ENCODE data around the gene SEC24D. TPM values are rescaled to one million over a fixed set of nuclear protein-coding genes. Genes with fewer than 3 reads are reported as not detected.

The SEC24D gene
- polyA plus RNA-seq, 1 donor, result 41.3 TPM

GRCh38 chr4:118773429-118773792, 62.5 kb downstream of the SEC24D start:
- no peak for DNase-seq

DNA sequence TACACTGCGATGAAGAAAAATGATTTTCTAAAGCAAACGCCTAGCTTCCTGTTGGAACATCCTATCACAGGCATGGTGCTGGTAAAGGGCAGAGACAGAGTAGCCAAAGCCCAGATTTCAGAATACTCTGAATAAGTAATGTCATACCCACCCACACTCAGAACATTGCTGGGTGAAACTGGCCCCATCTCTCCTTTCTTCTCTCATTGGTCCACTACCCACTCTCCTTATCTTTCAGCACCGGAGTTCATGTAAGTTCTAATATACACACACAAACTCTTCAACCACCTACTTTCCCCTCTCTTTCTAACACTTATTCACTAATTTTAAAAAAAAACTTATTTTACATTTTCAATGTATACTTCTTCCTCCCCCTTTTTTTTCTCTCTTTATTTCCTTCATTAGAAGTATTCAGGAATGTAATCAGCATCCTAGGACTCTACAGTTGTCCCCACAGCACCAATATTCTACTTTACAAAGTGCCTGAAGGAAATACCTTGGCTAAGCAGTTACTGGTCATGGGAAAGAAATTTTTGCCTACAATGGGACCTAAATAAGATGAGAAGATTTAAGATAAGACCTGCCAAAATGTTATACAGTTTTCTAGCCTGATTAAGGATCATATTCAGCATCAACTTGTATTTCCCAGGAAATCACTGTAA, 63.0 kb downstream of the SEC24D start:
- no peak for DNase-seq

- no peak for DNase-seq
These were observed 63.7 kb downstream of the SEC24D start for GRCh38 chr4:118772081-118772766.

GRCh38 chr4:118770741-118771187, 65.2 kb downstream of the SEC24D start:
- DNase-seq, result no peak

GRCh38 chr4:118769161-118769560, 66.8 kb downstream of the SEC24D start:
- DNase-seq, result no peak

DNA sequence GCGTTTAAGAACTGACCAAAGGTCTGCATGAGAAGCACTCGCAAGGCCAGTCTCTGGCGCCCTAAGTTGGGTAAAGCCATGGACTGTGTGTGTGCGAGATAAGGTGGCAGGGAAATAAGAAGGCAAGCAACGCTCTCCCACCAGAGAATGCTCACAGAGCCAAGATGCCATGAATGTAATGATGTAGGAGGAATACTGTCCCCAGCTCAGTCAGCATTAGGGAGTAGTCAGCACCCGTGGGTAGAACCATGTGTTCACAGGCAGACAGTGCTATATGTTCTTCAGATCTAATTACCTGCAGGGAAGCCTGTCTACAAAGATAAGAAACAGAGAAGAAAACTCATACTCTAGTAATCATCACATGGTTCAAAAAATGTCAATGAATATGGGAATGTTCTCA, 68.8 kb downstream of the SEC24D start:
- no peak for DNase-seq

GRCh38 chr4:118765399-118765798, 70.5 kb downstream of the SEC24D start:
- no peak for DNase-seq

GRCh38 chr4:118762730-118763477, 73.0 kb downstream of the SEC24D start:
- DNase-seq, result no peak

- DNase-seq, result no peak
These were observed 73.8 kb downstream of the SEC24D start for GRCh38 chr4:118762155-118762554.

GRCh38 chr4:118761397-118762016, 74.4 kb downstream of the SEC24D start:
- no peak for DNase-seq

- no peak for DNase-seq
These were observed 75.4 kb downstream of the SEC24D start for GRCh38 chr4:118760493-118760892.

DNA sequence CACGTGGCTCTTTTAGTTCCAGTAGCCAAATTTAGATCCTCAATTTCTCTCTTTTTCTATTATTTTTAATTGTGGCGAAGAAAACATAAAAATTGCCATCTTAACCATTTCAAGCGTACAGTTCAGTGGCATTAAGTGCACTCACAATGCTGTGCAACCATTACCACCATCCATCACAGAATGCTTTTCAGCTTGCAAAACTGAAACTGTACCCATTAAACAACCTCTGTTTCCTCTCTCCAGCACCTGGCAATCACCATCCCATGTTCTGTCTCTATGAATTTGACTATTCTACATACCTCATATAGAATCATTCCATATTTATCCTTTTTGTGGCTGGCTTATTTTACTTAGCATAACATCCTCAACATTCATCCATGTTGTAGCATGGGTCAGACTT, 75.8 kb downstream of the SEC24D start:
- DNase-seq, result no peak

GRCh38 chr4:118759481-118759880, 76.4 kb downstream of the SEC24D start:
- no peak for DNase-seq

- no peak for DNase-seq
These were observed 77.6 kb downstream of the SEC24D start for GRCh38 chr4:118758293-118758692.

DNA sequence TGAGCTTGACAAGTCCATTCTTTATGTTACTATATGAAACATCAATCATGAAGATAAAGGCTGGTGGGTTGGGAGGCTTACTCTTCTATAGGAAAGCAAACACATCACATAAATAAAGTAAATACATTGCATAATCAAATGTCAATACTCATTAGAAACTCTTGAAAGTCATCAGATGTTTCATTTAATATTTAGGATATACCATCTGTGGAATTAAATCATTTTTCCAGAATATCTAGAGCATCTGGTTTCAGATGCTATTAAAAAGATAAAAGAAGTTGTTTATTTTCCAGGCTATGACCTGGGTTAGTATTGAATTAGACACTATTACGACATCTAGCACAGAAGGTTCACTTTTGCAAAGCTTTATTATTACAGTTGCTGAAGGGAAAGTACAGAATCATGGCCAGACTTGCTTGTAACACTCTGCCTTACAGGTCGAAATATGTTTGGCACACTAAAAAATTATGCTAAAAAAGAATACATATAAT, 78.1 kb downstream of the SEC24D start:
- no peak for DNase-seq

GRCh38 chr4:118756958-118757357, 79.0 kb downstream of the SEC24D start:
- DNase-seq, result no peak

- DNase-seq, result no peak
These were observed 79.5 kb downstream of the SEC24D start for GRCh38 chr4:118756429-118756828.

DNA sequence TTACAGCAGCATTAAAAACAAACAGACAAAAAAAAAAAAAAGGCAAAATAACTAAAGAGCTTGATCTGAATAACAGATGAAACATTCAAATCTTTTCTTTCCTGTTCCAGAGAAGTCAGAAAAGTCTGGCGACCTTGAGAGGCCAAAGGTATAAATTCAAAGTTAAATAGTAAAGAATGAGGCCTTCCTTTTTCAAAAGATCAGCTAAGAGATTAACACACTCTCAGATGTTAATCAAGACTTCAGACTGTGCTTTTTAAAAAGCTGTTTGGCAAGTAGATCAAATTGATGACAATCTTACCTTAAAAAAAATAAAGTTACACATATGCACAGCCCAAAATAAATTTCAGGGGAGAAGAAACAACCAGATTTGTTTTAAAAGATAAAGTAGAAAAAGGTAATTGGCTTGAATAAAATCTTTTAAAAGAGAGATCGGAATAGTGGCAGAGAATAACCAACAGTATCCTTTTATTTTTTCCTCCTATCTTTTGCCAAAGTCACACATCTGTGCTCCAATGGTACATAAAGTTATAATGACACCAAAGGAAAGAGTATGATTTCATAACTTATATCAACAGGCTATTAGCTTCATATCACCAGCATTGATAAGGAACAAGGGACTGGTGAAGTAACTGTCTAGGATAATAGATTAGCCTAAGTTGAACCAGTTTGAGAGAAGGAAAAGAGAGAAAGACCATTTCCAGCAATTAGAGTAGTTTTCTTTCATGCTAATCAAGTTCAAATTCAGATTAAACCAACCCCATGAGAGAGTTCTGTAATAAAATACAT, 80.3 kb downstream of the SEC24D start:
- no peak for DNase-seq

GRCh38 chr4:118754890-118755289, 81.0 kb downstream of the SEC24D start:
- DNase-seq, result no peak

DNA sequence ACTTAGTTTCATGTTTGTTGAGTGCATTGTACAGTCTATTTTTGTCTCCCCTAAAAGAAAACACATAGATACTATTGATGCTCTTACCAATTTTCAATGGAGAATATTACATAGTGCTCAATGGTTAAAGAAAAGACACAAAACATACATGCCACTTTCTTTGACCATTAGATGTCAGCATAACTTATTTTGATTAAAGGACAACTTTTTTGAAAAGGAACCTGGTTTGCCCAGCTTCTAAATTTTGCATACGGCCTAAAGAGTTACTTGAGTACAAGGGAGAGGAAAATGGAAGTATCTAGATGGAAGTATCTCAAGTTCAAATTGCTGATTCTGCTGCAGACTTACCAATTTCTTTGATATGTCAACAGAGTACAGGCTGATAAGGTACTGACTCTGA, 82.2 kb downstream of the SEC24D start:
- DNase-seq, result no peak

GRCh38 chr4:118753096-118753495, 82.8 kb downstream of the SEC24D start:
- DNase-seq, result no peak

DNA sequence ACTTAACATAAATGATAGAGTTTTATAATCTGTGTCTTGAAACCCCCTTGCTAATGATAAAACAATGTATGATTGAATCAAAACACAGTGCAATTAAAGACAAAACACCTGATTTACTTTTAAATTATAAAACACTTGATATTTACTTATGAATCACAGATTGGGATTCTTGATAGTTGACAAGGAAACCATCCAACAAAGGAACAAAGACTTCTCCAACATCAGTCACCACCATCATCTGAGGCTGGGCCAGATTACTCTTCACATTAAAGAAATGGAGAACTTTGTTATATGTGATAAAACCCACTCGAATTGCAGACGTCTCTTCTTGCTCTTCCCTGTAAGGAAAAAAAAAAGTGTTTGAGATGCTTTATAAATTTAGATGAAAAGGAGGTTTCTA, 83.4 kb downstream of the SEC24D start:
- DNase-seq, result no peak
